ENCODE data around the gene CLTA. TPM values are rescaled to one million over a fixed set of nuclear protein-coding genes. Genes with fewer than 3 reads are reported as not detected.

CLTA gene
- polyA plus RNA-seq, 1 experiment = 364 TPM

DNA sequence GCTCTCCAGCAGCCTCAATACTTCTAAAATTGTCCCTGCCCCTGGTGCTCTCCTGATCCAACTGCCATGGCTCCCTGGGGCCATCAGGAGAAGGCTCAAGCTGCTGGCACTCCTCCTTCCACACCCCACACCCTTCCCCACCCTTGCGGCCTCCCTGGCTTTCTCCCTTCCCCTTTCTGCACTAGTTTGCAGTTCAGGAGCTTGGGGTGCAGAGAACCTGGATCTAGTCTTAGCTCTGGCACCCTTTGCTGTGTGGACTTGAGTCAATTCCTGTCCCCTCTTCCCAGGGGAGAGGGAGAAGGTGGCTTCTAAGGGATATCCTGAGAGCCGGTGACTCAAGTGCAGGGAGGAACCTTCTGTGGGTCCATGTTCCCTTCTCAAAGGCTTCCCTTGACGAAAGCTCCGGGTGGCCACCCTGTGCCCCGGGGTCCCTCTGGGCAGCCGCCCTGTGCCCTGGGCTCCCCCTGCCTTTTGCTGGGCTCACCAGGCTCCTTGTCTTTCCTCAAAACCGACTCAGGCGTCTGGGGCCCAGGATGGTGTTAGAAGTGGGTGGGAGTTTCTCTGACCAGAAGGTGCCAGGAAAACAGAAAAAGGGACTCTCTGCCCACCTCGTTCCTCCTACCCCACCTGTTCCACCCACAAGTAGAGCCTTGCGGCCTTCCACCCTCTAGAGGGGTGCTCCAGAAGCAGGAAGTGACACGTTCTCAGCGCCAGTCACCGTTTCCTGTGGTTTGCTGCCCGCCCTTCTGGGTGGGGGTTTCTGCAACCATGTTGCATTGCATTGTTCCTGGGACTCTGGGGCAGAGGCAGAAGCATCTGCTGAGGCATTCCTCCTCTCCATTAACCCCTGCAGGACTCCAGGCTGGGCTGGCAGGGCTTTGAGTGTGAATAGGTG lies 39.2 kb upstream of the CLTA start:
- H3K9me3 ChIP-seq (ENCODE audit: control insufficient read depth, insufficient read depth, low read length) = peaks cover 3% of the 10 kb centered on the region
- no peak overlapping the region for H3K4me3 ChIP-seq (ENCODE audit: low read depth, low read length)
- TF ChIP-seq, protein P1, sequence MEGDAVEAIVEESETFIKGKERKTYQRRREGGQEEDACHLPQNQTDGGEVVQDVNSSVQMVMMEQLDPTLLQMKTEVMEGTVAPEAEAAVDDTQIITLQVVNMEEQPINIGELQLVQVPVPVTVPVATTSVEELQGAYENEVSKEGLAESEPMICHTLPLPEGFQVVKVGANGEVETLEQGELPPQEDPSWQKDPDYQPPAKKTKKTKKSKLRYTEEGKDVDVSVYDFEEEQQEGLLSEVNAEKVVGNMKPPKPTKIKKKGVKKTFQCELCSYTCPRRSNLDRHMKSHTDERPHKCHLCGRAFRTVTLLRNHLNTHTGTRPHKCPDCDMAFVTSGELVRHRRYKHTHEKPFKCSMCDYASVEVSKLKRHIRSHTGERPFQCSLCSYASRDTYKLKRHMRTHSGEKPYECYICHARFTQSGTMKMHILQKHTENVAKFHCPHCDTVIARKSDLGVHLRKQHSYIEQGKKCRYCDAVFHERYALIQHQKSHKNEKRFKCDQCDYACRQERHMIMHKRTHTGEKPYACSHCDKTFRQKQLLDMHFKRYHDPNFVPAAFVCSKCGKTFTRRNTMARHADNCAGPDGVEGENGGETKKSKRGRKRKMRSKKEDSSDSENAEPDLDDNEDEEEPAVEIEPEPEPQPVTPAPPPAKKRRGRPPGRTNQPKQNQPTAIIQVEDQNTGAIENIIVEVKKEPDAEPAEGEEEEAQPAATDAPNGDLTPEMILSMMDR (IDR thresholded peaks at IDR 0.05; ENCODE audit: low read depth, low read length) = no peak
- H3K27me3 ChIP-seq (ENCODE audit: control insufficient read depth, insufficient read depth, low read length) = no peaks in the 10 kb centered on the region
- DNase-seq (ENCODE audit: low read depth, low spot score) = no peak
- ChIA-PET CTCF (interaction anchor here (0.6 to 1.7 kb wide), 2 partner anchors 15 to 196 kb away, joined by 3 to 6 read pairs; no protein-coding TSS in a partner anchor), POLR2A (interaction anchor here (0.6 to 1.7 kb wide), 2 partner anchors 12 to 1328 kb away, joined by 3 to 6 read pairs; no protein-coding TSS in a partner anchor)
- H3K27ac ChIP-seq (ENCODE audit: low read depth, low read length) = peak overlapping the region; percentile 11

DNA sequence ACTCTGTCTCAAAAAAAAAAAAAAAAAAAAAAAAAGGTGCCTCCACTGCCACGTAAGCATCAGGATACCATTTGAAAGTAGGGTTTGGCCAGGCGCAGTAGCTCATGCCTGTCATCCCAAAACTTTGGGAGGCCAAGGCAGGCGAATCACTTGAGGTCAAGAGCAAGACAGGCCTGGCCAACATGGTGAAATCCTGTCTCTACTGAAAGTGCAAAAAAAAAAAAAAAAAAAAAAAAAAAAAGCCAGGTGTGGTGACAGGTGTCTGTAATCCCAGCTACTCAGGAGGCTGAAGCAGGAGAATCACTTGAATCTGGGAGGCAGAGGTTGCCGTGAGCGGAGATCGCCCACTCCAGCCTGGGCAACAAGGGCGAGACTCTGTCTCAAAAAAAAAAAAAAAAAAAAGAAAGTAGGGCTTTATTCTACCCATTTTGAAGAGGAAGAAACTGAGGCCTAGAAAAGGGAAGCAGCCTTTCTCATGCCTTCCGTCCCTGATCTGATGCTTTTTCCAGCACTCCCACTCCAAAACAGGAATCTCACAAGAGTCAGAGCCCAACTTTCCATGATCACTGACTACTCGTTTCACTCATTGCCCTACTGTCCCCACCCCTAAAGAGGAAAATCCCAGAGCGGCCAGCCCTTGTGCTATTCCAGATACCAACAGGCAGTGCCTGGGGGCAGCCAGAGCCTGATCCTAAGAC lies 37.8 kb upstream of the CLTA start:
- TF ChIP-seq, protein P1 (IDR thresholded peaks at IDR 0.05; ENCODE audit: low read depth, low read length) = no peak
- DNase-seq (ENCODE audit: low read depth, low spot score) = no peak
- H3K27ac ChIP-seq (ENCODE audit: low read depth, low read length) = no peak overlapping the region
- peaks cover 4% of the 10 kb centered on the region for H3K9me3 ChIP-seq (ENCODE audit: control insufficient read depth, insufficient read depth, low read length)
- CTCF ChIA-PET = interaction anchor here (1.1 kb wide), 1 partner anchor 144 kb away, joined by 3 read pairs; no protein-coding TSS in a partner anchor
- no peaks in the 10 kb centered on the region for H3K27me3 ChIP-seq (ENCODE audit: control insufficient read depth, insufficient read depth, low read length)
- no peak overlapping the region for H3K4me3 ChIP-seq (ENCODE audit: low read depth, low read length)
- POLR2A ChIA-PET = interaction anchor here (0.6 kb wide), 1 partner anchor 8 kb away, joined by 5 read pairs; no protein-coding TSS in a partner anchor

- CTCF ChIA-PET = no interaction called here
- peaks cover 4% of the 10 kb centered on the region for H3K9me3 ChIP-seq (ENCODE audit: control insufficient read depth, insufficient read depth, low read length)
- TF ChIP-seq, protein P1 (IDR thresholded peaks at IDR 0.05; ENCODE audit: low read depth, low read length) = no peak
- no peak overlapping the region for H3K4me3 ChIP-seq (ENCODE audit: low read depth, low read length)
- no peaks in the 10 kb centered on the region for H3K27me3 ChIP-seq (ENCODE audit: control insufficient read depth, insufficient read depth, low read length)
- POLR2A ChIA-PET = no interaction called here
- no peak for DNase-seq (ENCODE audit: low read depth, low spot score)
- peak overlapping the region; percentile 66 for H3K27ac ChIP-seq (ENCODE audit: low read depth, low read length)
Observed at GRCh38 chr9:36153746-36154145, 37.0 kb upstream of the CLTA start.

DNA sequence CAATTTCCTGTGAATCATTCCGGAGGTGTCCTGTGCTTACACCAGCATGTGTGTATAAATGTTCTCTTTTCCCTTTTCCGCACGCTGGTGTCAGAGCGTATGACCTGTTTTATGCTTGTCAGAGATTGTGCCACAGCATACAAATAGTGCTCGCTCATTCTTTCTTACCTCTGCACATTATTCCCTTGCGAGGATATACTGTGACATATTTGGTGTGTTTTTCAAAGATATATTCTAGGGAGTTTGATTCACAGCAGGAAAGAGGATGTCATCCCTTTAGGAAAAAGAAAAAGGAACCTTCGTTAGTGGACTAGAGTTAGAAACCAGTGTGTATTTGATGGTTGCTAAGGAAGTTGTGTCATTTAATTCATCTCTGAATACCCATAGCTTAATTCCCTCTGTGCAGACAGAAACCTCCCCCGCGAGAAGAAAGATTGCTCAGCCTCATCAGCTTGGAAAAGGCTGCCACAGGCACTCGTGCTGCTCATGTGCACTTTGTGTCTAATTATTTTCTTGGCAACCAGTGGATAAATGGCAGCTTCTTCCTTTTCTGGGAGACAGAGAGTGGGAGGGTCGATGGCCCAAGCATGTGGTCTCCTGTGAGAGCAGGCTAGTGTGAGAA lies 36.3 kb upstream of the CLTA start:
- H3K4me3 ChIP-seq (ENCODE audit: low read depth, low read length) = no peak overlapping the region
- peak overlapping the region; percentile 73 for H3K27ac ChIP-seq (ENCODE audit: low read depth, low read length)
- CTCF ChIA-PET = interaction anchor here (1.1 kb wide), 1 partner anchor 11 kb away, joined by 3 read pairs; no protein-coding TSS in a partner anchor
- H3K27me3 ChIP-seq (ENCODE audit: control insufficient read depth, insufficient read depth, low read length) = no peaks in the 10 kb centered on the region
- DNase-seq (ENCODE audit: low read depth, low spot score) = no peak
- POLR2A ChIA-PET = interaction anchor here (0.9 to 1.0 kb wide), 2 partner anchors 9 to 36 kb away, joined by 3 to 5 read pairs; partner anchors contain the start of gene CLTA
- TF ChIP-seq, protein P1 (IDR thresholded peaks at IDR 0.05; ENCODE audit: low read depth, low read length) = no peak
- peaks cover 4% of the 10 kb centered on the region for H3K9me3 ChIP-seq (ENCODE audit: control insufficient read depth, insufficient read depth, low read length)

Measured in AG04450 (cell line).